ENCODE results near the gene SEPTIN3.

SEPTIN3 gene

GRCh38 chr22:41969110-41969646 lies at the start of gene SEPTIN3:
SEPTIN3 (plus strand) TSS chr22:41969443; CDS start chr22:41971493, 2,050 bp downstream.
- TF ChIP-seq CTCF (IDR thresholded peaks at IDR 0.05; ENCODE audit: extremely low read depth, insufficient read depth, missing control alignments): no peak
- in situ Hi-C loops (cut with MboI; ENCODE audit: low pct_unique_long_range_greater_than_20kb, low sequenced_read_pairs, unreplicated experiment): loop anchor here (25.0 kb wide), 1 partner anchor 468 kb away; the partner anchor contains the start of gene NFAM1
- no peak for DNase-seq (ENCODE audit: low spot score)

GRCh38 chr22:41920271-41920976 lies 48.8 kb upstream of the SEPTIN3 start:
- in situ Hi-C loops (cut with MboI; ENCODE audit: low pct_unique_long_range_greater_than_20kb, low sequenced_read_pairs, unreplicated experiment): no loop called here
- TF ChIP-seq CTCF (IDR thresholded peaks at IDR 0.05; ENCODE audit: extremely low read depth, insufficient read depth, missing control alignments): no peak

GRCh38 chr22:41922328-41922727 lies 46.9 kb upstream of the SEPTIN3 start:
- DNase-seq (ENCODE audit: low spot score): no peak
- in situ Hi-C loops (cut with MboI; ENCODE audit: low pct_unique_long_range_greater_than_20kb, low sequenced_read_pairs, unreplicated experiment): no loop called here
- TF ChIP-seq CTCF (IDR thresholded peaks at IDR 0.05; ENCODE audit: extremely low read depth, insufficient read depth, missing control alignments): no peak

More at GRCh38 chr22:41920271-41920976, 48.8 kb upstream of the SEPTIN3 start:
- DNase-seq (ENCODE audit: low spot score): peak; percentile 64

- DNase-seq (ENCODE audit: low spot score): no peak
- TF ChIP-seq CTCF (IDR thresholded peaks at IDR 0.05; ENCODE audit: extremely low read depth, insufficient read depth, missing control alignments): no peak
- in situ Hi-C loops (cut with MboI; ENCODE audit: low pct_unique_long_range_greater_than_20kb, low sequenced_read_pairs, unreplicated experiment): no loop called here
Observed at GRCh38 chr22:41922940-41923594, 46.2 kb upstream of the SEPTIN3 start.

- no peak for TF ChIP-seq CTCF (IDR thresholded peaks at IDR 0.05; ENCODE audit: extremely low read depth, insufficient read depth, missing control alignments)
- in situ Hi-C loops (cut with MboI; ENCODE audit: low pct_unique_long_range_greater_than_20kb, low sequenced_read_pairs, unreplicated experiment): no loop called here
Observed at GRCh38 chr22:41923595-41924276, 45.5 kb upstream of the SEPTIN3 start.

GRCh38 chr22:41925783-41926460 lies 43.3 kb upstream of the SEPTIN3 start:
- peak; percentile 93 for TF ChIP-seq CTCF (IDR thresholded peaks at IDR 0.05; ENCODE audit: extremely low read depth, insufficient read depth, missing control alignments)
- peak; percentile 68 for DNase-seq (ENCODE audit: low spot score)
- in situ Hi-C loops (cut with MboI; ENCODE audit: low pct_unique_long_range_greater_than_20kb, low sequenced_read_pairs, unreplicated experiment): no loop called here

More at GRCh38 chr22:41923595-41924276, 45.5 kb upstream of the SEPTIN3 start:
- no peak for DNase-seq (ENCODE audit: low spot score)
